SH-SY5Y (cell line): ENCODE results near the gene RPL27.

Experiments used
- GATA2 ChIP-seq: IDR thresholded peaks from 2 replicates; pipeline ENCODE4 v1.6.1; 2011; ENCODE audit warnings: mild to moderate bottlenecking, low read depth, low read length
- GATA3 ChIP-seq: IDR thresholded peaks from 2 replicates; pipeline ENCODE4 v1.6.1; 2011; ENCODE audit warnings: low read depth, mild to moderate bottlenecking, low read length, moderate library complexity

GRCh38 chr17:43014020-43014648 lies 15.9 kb downstream of the RPL27 start:
- no peak for TF ChIP-seq GATA2
- TF ChIP-seq GATA3 = no peak
